HCT116 (cell line): ENCODE results near the gene NSUN7. TPM values are rescaled to one million over a fixed set of nuclear protein-coding genes. Genes with fewer than 3 reads are reported as not detected.

Experiments
- ATAC-seq: fragments of 200-7000 bp; cut with Tn5 transposase; 2 replicates; pipeline ENCODE4 v1.9.1; 2020; ENCODE audit warnings: mild to moderate bottlenecking, moderate library complexity
- BruUV-seq: library from RNA; stranded (reverse); fragments of 400-500 nt; replicated peaks from 2 replicates; lab custom pipeline; 2021; lab: Mats Ljungman, UMichigan
- CTCF ChIA-PET: fragments of 300-600 bp; sonication (Branson Sonifier 250); formaldehyde crosslinking; loops from one replicate; lab custom pipeline; 2021; ENCODE audit warnings: antibody characterized with exemption; lab: Charles Lee
- POLR2A ChIA-PET: fragments of 300-600, 350-600 bp; sonication (Branson Sonifier 250); formaldehyde crosslinking; loops from one replicate; lab custom pipeline; 2021; ENCODE audit warnings: antibody characterized with exemption; lab: Charles Lee
- RAD21 ChIA-PET, 2 experiments: fragments of 300-600 bp; sonication (Branson Sonifier 250); formaldehyde crosslinking; loops; one replicate each; lab custom pipeline; 2023; ENCODE audit warnings: low total read pairs in 2 of 2; ENCODE audit not compliant: uncharacterized antibody in 2 of 2, unreplicated experiment in 2 of 2, low non-redundant PET in 1 of 2; lab: Charles Lee
- DNase-seq: peaks from one replicate; pipeline ENCODE4 v3.0.0-alpha.2; 2010; ENCODE audit warnings: low read depth, low spot score
- H2AFZ ChIP-seq: fragments of 200-600 bp; shearing (Covaris generic), sonication (generic); 2 replicates; pipeline ENCODE4 v1.6.1; 2017; ENCODE audit warnings: low read depth, mixed run types, mixed read lengths, antibody characterized with exemption, low read length; ENCODE audit not compliant: poor library complexity, severe bottlenecking
- H3K27ac ChIP-seq: 2 replicates; pipeline ENCODE4 v1.5.1; 2012; ENCODE audit warnings: low read depth, low read length
- H3K27me3 ChIP-seq: fragments of 200-600 bp; sonication (generic); 2 replicates; pipeline ENCODE4 v1.6.1; 2016; ENCODE audit warnings: mixed run types, low read length, mixed read lengths; ENCODE audit not compliant: insufficient read depth
- H3K36me3 ChIP-seq, 2 experiments: fragments of 200-500 bp in 1 of 2; fragments of 200-600 bp in 1 of 2; sonication (Bioruptor generic) in 1 of 2; sonication (generic) in 1 of 2; 2 replicates each; pipeline versions ENCODE4 v1.5.1 to v1.6.1; 2014 to 2016; ENCODE audit warnings: low read length in 2 of 2, inconsistent platforms in 1 of 2, mixed read lengths in 1 of 2, mixed run types in 1 of 2; ENCODE audit not compliant: insufficient read depth in 2 of 2, control insufficient read depth in 1 of 2
- H3K4me1 ChIP-seq, 2 experiments: fragments of 200-600 bp in 1 of 2; sonication (generic) in 1 of 2; 2 replicates each; pipeline versions ENCODE4 v1.5.1 to v1.6.1; 2012 to 2017; ENCODE audit warnings: low read length in 2 of 2, inconsistent platforms in 1 of 2, mild to moderate bottlenecking in 1 of 2, mixed read lengths in 1 of 2, mixed run types in 1 of 2, moderate library complexity in 1 of 2; ENCODE audit not compliant: insufficient read depth in 2 of 2, control insufficient read depth in 1 of 2
- H3K4me2 ChIP-seq: fragments of 200-600 bp; sonication (generic); 2 replicates; pipeline ENCODE4 v1.6.1; 2017; ENCODE audit warnings: mixed run types, low read length, mixed read lengths
- H3K4me3 ChIP-seq, 2 experiments: fragments of 200-600 bp in 1 of 2; sonication (generic) in 1 of 2; replicated peaks in 1 of 2; 2 replicates each; pipeline ENCODE4 v1.5.1; 2011 to 2016; ENCODE audit warnings: low read length in 2 of 2, control low read depth in 1 of 2, low read depth in 1 of 2, mild to moderate bottlenecking in 1 of 2, mixed read lengths in 1 of 2, mixed run types in 1 of 2
- H3K79me2 ChIP-seq: fragments of 200-600 bp; sonication (generic); 2 replicates; pipeline ENCODE4 v1.6.1; 2017; ENCODE audit warnings: mild to moderate bottlenecking, mixed run types, low read length, moderate library complexity, mixed read lengths; ENCODE audit not compliant: insufficient read depth
- H3K9ac ChIP-seq: fragments of 200-600 bp; sonication (generic); 2 replicates; pipeline ENCODE4 v1.6.1; 2016; ENCODE audit warnings: low read length, mixed read lengths
- H3K9me2 ChIP-seq: fragments of 200-600 bp; sonication (generic), shearing (Covaris generic); 2 replicates; pipeline ENCODE4 v1.6.1; 2017; ENCODE audit warnings: mixed run types, mild to moderate bottlenecking, moderate library complexity; ENCODE audit not compliant: insufficient read depth
- H3K9me3 ChIP-seq, 2 experiments: fragments of 200-500 bp in 1 of 2; fragments of 200-600 bp in 1 of 2; sonication (Bioruptor generic) in 1 of 2; sonication (generic) in 1 of 2; 2 replicates each; pipeline ENCODE4 v1.6.1; 2014 to 2017; ENCODE audit warnings: low read length in 2 of 2, mixed read lengths in 2 of 2, inconsistent platforms in 1 of 2, low read depth in 1 of 2, mild to moderate bottlenecking in 1 of 2, mixed run types in 1 of 2, moderate library complexity in 1 of 2; ENCODE audit not compliant: control insufficient read depth in 1 of 2, insufficient read depth in 1 of 2
- H4K20me1 ChIP-seq: fragments of 200-600 bp; sonication (generic), shearing (Covaris generic); 2 replicates; pipeline ENCODE4 v1.6.1; 2017; ENCODE audit warnings: mixed run types, mild to moderate bottlenecking, moderate library complexity; ENCODE audit not compliant: insufficient read depth
- EGR1 ChIP-seq: IDR thresholded peaks from 2 replicates; pipeline ENCODE4 v1.6.1; 2012; ENCODE audit warnings: low read depth
- EZH2 ChIP-seq: fragments of 200-600 bp; sonication (generic); IDR thresholded peaks from 2 replicates; pipeline ENCODE4 v1.6.1; 2017; ENCODE audit warnings: antibody characterized with exemption, mixed run types
- EZH2phosphoT487 ChIP-seq: fragments of 200-600 bp; IDR thresholded peaks from 2 replicates; pipeline ENCODE4 v1.6.1; 2018; ENCODE audit warnings: antibody characterized with exemption, borderline replicate concordance
- JUND ChIP-seq: IDR thresholded peaks from 2 replicates; pipeline ENCODE4 v1.6.1; 2012
- POLR2A ChIP-seq: IDR thresholded peaks from 2 replicates; pipeline ENCODE4 v1.7.0; 2011; ENCODE audit warnings: borderline replicate concordance; ENCODE audit not compliant: insufficient read depth, insufficient read length; ENCODE audit errors: extremely low read depth
- POLR2AphosphoS5 ChIP-seq: IDR thresholded peaks from 2 replicates; pipeline ENCODE4 v1.6.1; 2011; ENCODE audit warnings: mild to moderate bottlenecking, low read depth, low read length, moderate library complexity
- RAD21 ChIP-seq: IDR thresholded peaks from 2 replicates; pipeline ENCODE4 v1.6.1; 2012; ENCODE audit warnings: low read depth, mild to moderate bottlenecking
- REST ChIP-seq: IDR thresholded peaks from 2 replicates; pipeline ENCODE4 v1.6.1; 2012; ENCODE audit warnings: low read depth
- SIN3A ChIP-seq: IDR thresholded peaks from 2 replicates; pipeline ENCODE4 v1.6.1; 2012; ENCODE audit warnings: low read depth
- SP1 ChIP-seq: IDR thresholded peaks from 2 replicates; pipeline ENCODE4 v1.6.1; 2012; ENCODE audit warnings: low read depth
- SRF ChIP-seq: IDR thresholded peaks from 2 replicates; pipeline ENCODE4 v1.6.1; 2012; ENCODE audit warnings: low read depth
- TCF7L2 ChIP-seq: IDR thresholded peaks from 2 replicates; pipeline ENCODE4 v1.7.0; 2011; ENCODE audit warnings: borderline replicate concordance, inconsistent platforms; ENCODE audit not compliant: insufficient read depth, insufficient read length; ENCODE audit errors: extremely low read depth
- YY1 ChIP-seq: IDR thresholded peaks from 2 replicates; pipeline ENCODE4 v1.6.1; 2011; ENCODE audit warnings: low read length, low read depth, moderate library complexity, mild to moderate bottlenecking; ENCODE audit not compliant: insufficient replicate concordance; ENCODE audit errors: extremely low read depth
- intact Hi-C: fragments of 100-400 bp; cut with micrococcal nuclease; formaldehyde crosslinking; loops from 2 replicates; pipeline ENCODE4 v1.10.0; 2022
- total RNA-seq: library from RNA; stranded (reverse); gene quantifications from one replicate; pipeline ENCODE4 v1.2.1, GENCODE V29; 2021; ENCODE audit not compliant: unreplicated experiment
- TF ChIP-seq, protein P1 (sequence below): IDR thresholded peaks from 2 replicates; pipeline ENCODE4 v1.6.1; 2012
- TF ChIP-seq, protein P2 (sequence below), 3 experiments: fragments of 200-600 bp in 1 of 3; sonication (generic) in 1 of 3; IDR thresholded peaks in 2 of 3; conservative IDR thresholded peaks in 1 of 3; 2 replicates each; pipeline ENCODE4 v1.5.1; 2012 to 2017; ENCODE audit warnings: low read depth in 2 of 3, low read length in 2 of 3, antibody characterized with exemption in 1 of 3, borderline replicate concordance in 1 of 3, control low read depth in 1 of 3, mild to moderate bottlenecking in 1 of 3, mixed read lengths in 1 of 3, mixed run types in 1 of 3, moderate library complexity in 1 of 3; ENCODE audit not compliant: insufficient read depth in 1 of 3

NSUN7 gene
- total RNA-seq, 1 experiment from 2014 or later: 0.07 TPM

DNA sequence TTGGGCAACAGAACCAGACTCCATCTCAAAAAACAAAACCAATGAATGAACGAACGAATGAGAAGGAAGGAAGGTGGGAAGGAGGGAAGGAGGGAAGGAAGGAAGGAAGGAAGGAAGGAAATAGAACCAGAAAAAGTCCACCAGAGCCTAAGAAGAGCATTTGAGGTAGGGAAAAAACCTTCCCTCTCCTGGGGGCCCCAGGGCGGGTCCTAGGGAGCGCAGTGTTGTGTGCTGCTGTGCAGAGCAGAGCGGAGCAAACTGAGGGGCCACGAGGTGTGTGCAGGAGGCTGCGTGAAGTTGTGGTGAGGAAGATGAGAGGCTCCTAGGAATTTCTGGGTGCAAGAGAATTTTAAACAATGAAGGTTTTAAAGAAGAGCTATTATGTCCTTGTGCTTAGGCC is 16.0 kb upstream of the NSUN7 start:
- ChIA-PET RAD21 (no interaction called here), CTCF (interaction anchor here (0.6 to 1.2 kb wide), 5 partner anchors 107 to 1303 kb away, joined by 3 read pairs; no protein-coding TSS in a partner anchor), POLR2A (no interaction called here)
- TF ChIP-seq, protein P1, sequence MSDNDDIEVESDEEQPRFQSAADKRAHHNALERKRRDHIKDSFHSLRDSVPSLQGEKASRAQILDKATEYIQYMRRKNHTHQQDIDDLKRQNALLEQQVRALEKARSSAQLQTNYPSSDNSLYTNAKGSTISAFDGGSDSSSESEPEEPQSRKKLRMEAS: no peak
- TF ChIP-seq EZH2 (no peak), JUND (no peak), REST (no peak), SRF (no peak), EZH2phosphoT487 (no peak), SP1 (no peak), YY1 (no peak), POLR2A (no peak), EGR1 (no peak), SIN3A (no peak), POLR2AphosphoS5 (no peak), RAD21 (no peak), TCF7L2 (no peak)
- TF ChIP-seq, protein P2, sequence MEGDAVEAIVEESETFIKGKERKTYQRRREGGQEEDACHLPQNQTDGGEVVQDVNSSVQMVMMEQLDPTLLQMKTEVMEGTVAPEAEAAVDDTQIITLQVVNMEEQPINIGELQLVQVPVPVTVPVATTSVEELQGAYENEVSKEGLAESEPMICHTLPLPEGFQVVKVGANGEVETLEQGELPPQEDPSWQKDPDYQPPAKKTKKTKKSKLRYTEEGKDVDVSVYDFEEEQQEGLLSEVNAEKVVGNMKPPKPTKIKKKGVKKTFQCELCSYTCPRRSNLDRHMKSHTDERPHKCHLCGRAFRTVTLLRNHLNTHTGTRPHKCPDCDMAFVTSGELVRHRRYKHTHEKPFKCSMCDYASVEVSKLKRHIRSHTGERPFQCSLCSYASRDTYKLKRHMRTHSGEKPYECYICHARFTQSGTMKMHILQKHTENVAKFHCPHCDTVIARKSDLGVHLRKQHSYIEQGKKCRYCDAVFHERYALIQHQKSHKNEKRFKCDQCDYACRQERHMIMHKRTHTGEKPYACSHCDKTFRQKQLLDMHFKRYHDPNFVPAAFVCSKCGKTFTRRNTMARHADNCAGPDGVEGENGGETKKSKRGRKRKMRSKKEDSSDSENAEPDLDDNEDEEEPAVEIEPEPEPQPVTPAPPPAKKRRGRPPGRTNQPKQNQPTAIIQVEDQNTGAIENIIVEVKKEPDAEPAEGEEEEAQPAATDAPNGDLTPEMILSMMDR (IDR thresholded peaks at IDR 0.05 in 2 of 3, conservative IDR thresholded peaks at IDR 0.05 in 1 of 3; ENCODE audit: borderline replicate concordance in 1 of 3, insufficient read depth in 1 of 3, low read depth in 2 of 3, low read length in 2 of 3): no peak
- Histone ChIP-seq H3K4me1 (no peaks in the 10 kb centered on the region), H3K27ac (no peak overlapping the region), H3K79me2 (no peaks in the 10 kb centered on the region), H3K4me3 (no peak overlapping the region), H4K20me1 (no peaks in the 10 kb centered on the region), H3K27me3 (no peaks in the 10 kb centered on the region), H3K9ac (no peak overlapping the region), H2AFZ (no peak overlapping the region), H3K9me2 (no peaks in the 10 kb centered on the region), H3K9me3 (no peaks in the 10 kb centered on the region), H3K36me3 (no peaks in the 10 kb centered on the region), H3K4me2 (no peak overlapping the region)
- DNase-seq (no peak), ATAC-seq (no peak)
- intact Hi-C loops: loop anchor here (10.0 kb wide), 1 partner anchor 481 kb away; the partner anchor contains the start of gene APBB2
- BruUV-seq: no TSS peak
